Activated CD8-positive, alpha-beta memory T cell treated with anti-CD3 and anti-CD28 coated beads for 1 hour (primary cell): ENCODE data around the gene DNAAF9.
"Not testable (repeated sequence)": the region's sequence is repeated elsewhere in the genome, so short reads cannot be mapped to it uniquely, and the experiment has no call there.

Source experiments
- DNase-seq, 2 donors: peaks; one replicate each; pipeline ENCODE4 v3.0.0-alpha.2; 2020; ENCODE audit warnings: low read depth in 1 of 2; ENCODE audit errors: extremely low read depth in 1 of 2

The DNAAF9 gene

GRCh38 chr20:3407040-3407770 is at the start of gene DNAAF9:
TSS of gene DNAAF9 (minus strand) at chr20:3407669. CDS start at chr20:3407557, 112 bp downstream.
- DNase-seq, result peak in 1 of 2 donors; percentile 49

- no peak for DNase-seq
These were observed 49.2 kb upstream of the DNAAF9 start for GRCh38 chr20:3456648-3457047.

- no peak for DNase-seq
These were observed 47.4 kb upstream of the DNAAF9 start for GRCh38 chr20:3454831-3455230.

GRCh38 chr20:3452690-3453089 is 45.2 kb upstream of the DNAAF9 start:
- DNase-seq, result no peak

GRCh38 chr20:3452136-3452535 is 44.7 kb upstream of the DNAAF9 start:
- no peak for DNase-seq

- DNase-seq, result no peak
These were observed 41.9 kb upstream of the DNAAF9 start for GRCh38 chr20:3449319-3449718.

- no peak for DNase-seq
These were observed 39.9 kb upstream of the DNAAF9 start for GRCh38 chr20:3447321-3447720.

- DNase-seq, result no peak
These were observed 39.3 kb upstream of the DNAAF9 start for GRCh38 chr20:3446779-3447178.

GRCh38 chr20:3436864-3437574 is 29.6 kb upstream of the DNAAF9 start:
- DNase-seq, result no peak

- no peak for DNase-seq
These were observed 26.8 kb upstream of the DNAAF9 start for GRCh38 chr20:3434232-3434631.

- no peak for DNase-seq
These were observed 26.3 kb upstream of the DNAAF9 start for GRCh38 chr20:3433744-3434143.

GRCh38 chr20:3432844-3433243 is 25.4 kb upstream of the DNAAF9 start:
- no peak for DNase-seq

- DNase-seq, result no peak
These were observed 23.6 kb upstream of the DNAAF9 start for GRCh38 chr20:3431109-3431508.

GRCh38 chr20:3430376-3431069 is 23.1 kb upstream of the DNAAF9 start:
- DNase-seq, result no peak

GRCh38 chr20:3426766-3427165 is 19.3 kb upstream of the DNAAF9 start:
- DNase-seq, result not testable (repeated sequence)

- DNase-seq, result no peak
These were observed 15.7 kb upstream of the DNAAF9 start for GRCh38 chr20:3423126-3423525.

- no peak for DNase-seq
These were observed 14.5 kb upstream of the DNAAF9 start for GRCh38 chr20:3421985-3422384.

- DNase-seq, result no peak
These were observed 12.8 kb upstream of the DNAAF9 start for GRCh38 chr20:3420211-3420707.

GRCh38 chr20:3418161-3418560 is 10.7 kb upstream of the DNAAF9 start:
- not testable (repeated sequence) for DNase-seq

GRCh38 chr20:3414122-3414521 is 6.7 kb upstream of the DNAAF9 start:
- no peak for DNase-seq

- no peak for DNase-seq
These were observed 6.0 kb upstream of the DNAAF9 start for GRCh38 chr20:3413393-3413889.
